CD4-positive, alpha-beta T cell (primary cell): ENCODE results near the gene PDSS2. TPM values are rescaled to one million over a fixed set of nuclear protein-coding genes. Genes with fewer than 3 reads are reported as not detected.

ENCODE experiments used
- ATAC-seq: fragments of 200-7000 bp; cut with Tn5 transposase; one replicate; pipeline ENCODE4 v1.10.0; 2022; ENCODE audit warnings: mild to moderate bottlenecking; ENCODE audit not compliant: poor library complexity
- CTCF ChIA-PET: fragments of 350-600 bp; sonication (Branson Sonifier 250); formaldehyde crosslinking; loops from one replicate; lab custom pipeline; 2021; ENCODE audit warnings: antibody characterized with exemption, inconsistent platforms; lab: Charles Lee
- POLR2A ChIA-PET: fragments of 350-600 bp; sonication (Branson Sonifier 250); formaldehyde crosslinking; loops from one replicate; lab custom pipeline; 2021; ENCODE audit warnings: antibody characterized with exemption, inconsistent platforms; lab: Charles Lee
- DNase-seq, 14 experiments: peaks; one replicate each; pipeline ENCODE4 v3.0.0-alpha.2; 2013 to 2020; ENCODE audit warnings: mixed read lengths in 2 of 14
- H3K27ac ChIP-seq, 2 donors: one replicate each; pipeline versions ENCODE4 v1.5.1 to v1.7.0; 2013; ENCODE audit warnings: low read length in 2 of 2, low read depth in 1 of 2, mild to moderate bottlenecking in 1 of 2
- H3K27me3 ChIP-seq, 2 experiments: 1 replicate in 1 of 2; 2 replicates in 1 of 2; pipeline versions ENCODE4 v1.6.1 to v1.7.0; 2013; ENCODE audit warnings: low read length in 2 of 2, control low read depth in 1 of 2, mild to moderate bottlenecking in 1 of 2, moderate library complexity in 1 of 2; ENCODE audit not compliant: insufficient read depth in 2 of 2, control insufficient read depth in 1 of 2
- H3K36me3 ChIP-seq: one replicate; pipeline ENCODE4 v1.6.1; 2013; ENCODE audit warnings: low read length, control low read depth; ENCODE audit not compliant: insufficient read depth
- H3K4me1 ChIP-seq: one replicate; pipeline ENCODE4 v1.6.1; 2013; ENCODE audit warnings: low read length, control low read depth; ENCODE audit not compliant: insufficient read depth
- H3K4me3 ChIP-seq: one replicate; pipeline ENCODE4 v1.5.1; 2013; ENCODE audit warnings: mild to moderate bottlenecking, low read length, moderate library complexity
- H3K9me3 ChIP-seq, 2 experiments: 1 replicate in 1 of 2; 2 replicates in 1 of 2; pipeline versions ENCODE4 v1.6.1 to v1.7.0; 2013; ENCODE audit warnings: low read length in 2 of 2, mild to moderate bottlenecking in 2 of 2, control low read depth in 1 of 2, moderate library complexity in 1 of 2; ENCODE audit not compliant: control insufficient read depth in 1 of 2, insufficient read depth in 1 of 2
- H3K27ac Mint-ChIP-seq: one replicate; pipeline ENCODE4 v1.8.0; 2020; ENCODE audit warnings: mixed read lengths
- H3K27me3 Mint-ChIP-seq: one replicate; pipeline ENCODE4 v1.8.0; 2021; ENCODE audit warnings: mixed read lengths
- H3K36me3 Mint-ChIP-seq: one replicate; pipeline ENCODE4 v1.8.0; 2021; ENCODE audit warnings: low read depth, mixed read lengths
- H3K4me1 Mint-ChIP-seq: one replicate; pipeline ENCODE4 v1.8.0; 2021; ENCODE audit warnings: low read depth, mixed read lengths
- H3K4me3 Mint-ChIP-seq: one replicate; pipeline ENCODE4 v1.8.0; 2020; ENCODE audit warnings: mild to moderate bottlenecking, mixed read lengths
- H3K9me3 Mint-ChIP-seq: one replicate; pipeline ENCODE4 v1.8.0; 2020; ENCODE audit warnings: mixed read lengths
- intact Hi-C, 2 experiments: fragments of 100-400 bp; cut with DNase I in 1 of 2; cut with micrococcal nuclease in 1 of 2; formaldehyde crosslinking; loops; one replicate each; pipeline versions ENCODE4 v1.15.1 to v1.9.0; 2023 to 2025; cut with DNase I, micrococcal nuclease
- total RNA-seq, 174 experiments: library from RNA in 2 of 174; stranded (reverse) in 2 of 174; gene quantifications; one replicate each; pipeline ENCODE4 v1.2.3 and lab custom pipeline; 2021 to 2026
- TF ChIP-seq, protein P1 (sequence below): fragments of 200-600 bp; IDR thresholded peaks from one replicate; pipeline ENCODE4 v1.8.0; 2022; ENCODE audit warnings: antibody characterized with exemption, mild to moderate bottlenecking

PDSS2 gene
- total RNA-seq, 2 experiments from 2014 or later: 5.8 to 6.6 TPM

DNA sequence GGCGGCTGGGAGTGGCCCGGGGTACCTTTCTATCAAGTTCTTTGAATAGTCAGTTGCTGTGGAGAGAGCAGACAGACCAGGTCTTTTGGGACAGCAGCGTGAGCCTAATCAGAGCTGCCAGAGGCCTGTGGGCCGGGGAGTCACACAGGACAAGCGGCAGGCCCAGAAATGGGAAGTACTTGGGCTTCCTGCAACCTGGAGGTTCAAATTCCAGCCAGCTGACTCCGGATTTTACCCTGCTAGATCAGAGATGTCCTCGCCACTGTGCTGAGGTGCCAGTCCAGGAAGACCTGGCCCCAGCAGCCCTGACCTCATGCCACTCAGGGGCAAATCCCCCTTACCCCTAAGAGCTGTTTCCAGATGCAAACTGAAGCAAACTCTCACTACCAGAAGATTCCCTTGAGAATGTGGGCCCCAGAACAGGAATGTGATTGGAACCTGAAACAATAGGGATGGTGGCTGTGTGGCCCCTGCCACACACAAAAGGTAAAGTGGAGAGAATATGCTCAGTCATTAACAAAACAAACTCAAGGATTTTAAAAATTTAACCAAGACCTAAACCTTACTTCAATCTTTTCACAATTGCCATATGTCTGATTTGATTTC is 353.8 kb downstream of the PDSS2 start:
- Histone ChIP-seq H3K27me3 (no peaks in the 10 kb centered on the region), H3K9me3 (no peaks in the 10 kb centered on the region), H3K4me1 (no peaks in the 10 kb centered on the region), H3K4me3 (no peak overlapping the region), H3K27ac (no peak overlapping the region), H3K36me3 (no peaks in the 10 kb centered on the region)
- Mint-ChIP-seq H3K27me3 (no peaks in the 10 kb centered on the region), H3K4me1 (no peaks in the 10 kb centered on the region), H3K4me3 (no peak overlapping the region), H3K27ac (no peak overlapping the region), H3K9me3 (no peaks in the 10 kb centered on the region), H3K36me3 (no peaks in the 10 kb centered on the region)
- DNase-seq (no peak), ATAC-seq (no peak)
- intact Hi-C loops: no loop called here
- POLR2A ChIA-PET: no interaction called here
- TF ChIP-seq, protein P1, sequence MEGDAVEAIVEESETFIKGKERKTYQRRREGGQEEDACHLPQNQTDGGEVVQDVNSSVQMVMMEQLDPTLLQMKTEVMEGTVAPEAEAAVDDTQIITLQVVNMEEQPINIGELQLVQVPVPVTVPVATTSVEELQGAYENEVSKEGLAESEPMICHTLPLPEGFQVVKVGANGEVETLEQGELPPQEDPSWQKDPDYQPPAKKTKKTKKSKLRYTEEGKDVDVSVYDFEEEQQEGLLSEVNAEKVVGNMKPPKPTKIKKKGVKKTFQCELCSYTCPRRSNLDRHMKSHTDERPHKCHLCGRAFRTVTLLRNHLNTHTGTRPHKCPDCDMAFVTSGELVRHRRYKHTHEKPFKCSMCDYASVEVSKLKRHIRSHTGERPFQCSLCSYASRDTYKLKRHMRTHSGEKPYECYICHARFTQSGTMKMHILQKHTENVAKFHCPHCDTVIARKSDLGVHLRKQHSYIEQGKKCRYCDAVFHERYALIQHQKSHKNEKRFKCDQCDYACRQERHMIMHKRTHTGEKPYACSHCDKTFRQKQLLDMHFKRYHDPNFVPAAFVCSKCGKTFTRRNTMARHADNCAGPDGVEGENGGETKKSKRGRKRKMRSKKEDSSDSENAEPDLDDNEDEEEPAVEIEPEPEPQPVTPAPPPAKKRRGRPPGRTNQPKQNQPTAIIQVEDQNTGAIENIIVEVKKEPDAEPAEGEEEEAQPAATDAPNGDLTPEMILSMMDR: no peak
- CTCF ChIA-PET: no interaction called here

DNA sequence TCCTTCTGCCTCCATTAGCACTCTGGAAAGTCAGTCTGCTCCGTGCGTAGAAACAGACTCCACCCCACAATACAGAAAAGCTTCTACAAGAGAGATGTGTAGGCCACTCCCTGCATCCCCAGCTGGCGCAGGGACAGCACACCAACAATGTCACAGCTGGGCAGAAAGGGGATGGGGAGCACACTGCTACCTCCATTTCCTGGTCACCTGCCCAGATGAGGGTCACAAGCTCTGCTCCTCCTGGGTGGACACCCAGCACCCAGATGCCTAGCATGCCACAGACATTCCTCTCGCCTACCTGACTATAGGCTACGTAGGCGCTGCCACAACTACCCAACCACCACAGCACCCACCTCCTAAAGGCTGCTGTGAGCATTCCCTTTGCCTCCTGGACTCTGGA is 356.3 kb downstream of the PDSS2 start:
- Mint-ChIP-seq H3K9me3 (no peaks in the 10 kb centered on the region), H3K36me3 (no peaks in the 10 kb centered on the region), H3K4me3 (no peak overlapping the region), H3K4me1 (peaks cover 4% of the 10 kb centered on the region), H3K27ac (no peak overlapping the region), H3K27me3 (no peaks in the 10 kb centered on the region)
- Histone ChIP-seq H3K27ac (no peak overlapping the region), H3K36me3 (no peaks in the 10 kb centered on the region), H3K9me3 (no peaks in the 10 kb centered on the region), H3K4me1 (no peaks in the 10 kb centered on the region), H3K27me3 (no peaks in the 10 kb centered on the region), H3K4me3 (no peak overlapping the region)
- TF ChIP-seq, protein P1: no peak
- intact Hi-C loops: no loop called here
- POLR2A ChIA-PET: no interaction called here
- ATAC-seq (no peak), DNase-seq (no peak)
- CTCF ChIA-PET: no interaction called here

Other genes starting within 250 kb of the PDSS2 start
- under 1 TPM; 0.05 to 0.17 TPM for gene SOBP, start 30.6 kb upstream of the PDSS2 start, total RNA-seq